Ecto neural progenitor cell (in vitro differentiated cells): Measurements from ENCODE around the gene GLIPR1L2.
"Not testable (repeated sequence)": the region's sequence is repeated elsewhere in the genome, so short reads cannot be mapped to it uniquely, and the experiment has no call there.

Experiments
- DNase-seq: peaks from one replicate; pipeline ENCODE4 v3.0.0-alpha.2; 2018; ENCODE audit warnings: low spot score

The GLIPR1L2 gene

DNA sequence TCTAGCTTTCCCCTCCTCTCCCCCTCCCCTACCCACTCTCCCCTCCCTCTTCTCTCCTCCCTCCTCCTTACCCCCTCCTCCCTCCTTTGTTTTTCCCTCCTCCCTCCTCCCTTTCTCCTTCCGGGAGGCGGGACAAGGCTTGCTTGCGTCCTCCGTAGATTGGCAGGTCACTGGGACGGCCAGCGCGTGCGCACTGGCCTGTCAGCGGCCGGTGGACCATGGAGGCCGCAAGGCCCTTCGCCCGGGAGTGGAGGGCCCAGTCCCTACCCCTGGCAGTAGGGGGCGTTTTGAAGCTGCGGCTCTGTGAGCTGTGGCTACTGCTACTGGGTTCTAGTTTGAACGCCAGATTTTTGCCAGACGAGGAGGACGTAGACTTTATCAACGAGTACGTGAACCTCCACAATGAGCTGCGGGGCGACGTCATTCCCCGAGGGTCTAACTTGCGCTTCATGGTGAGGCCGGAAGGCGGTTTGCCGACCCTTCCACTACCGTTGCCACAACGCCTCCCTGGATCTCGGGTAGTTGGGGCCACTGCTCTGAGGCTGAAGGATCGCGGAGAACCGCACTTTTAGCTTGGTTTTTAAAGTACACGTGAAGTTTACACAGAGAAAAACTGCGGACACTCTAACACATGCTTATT lies at the start of gene GLIPR1L2:
Gene GLIPR1L2, plus strand, starts transcription at position 191 of the 640 bp plus-strand sequence. Its CDS starts 28 bp downstream, at position 219.
- DNase-seq, result peak; percentile 99

- DNase-seq, result no peak
Observed at GRCh38 chr12:75341873-75342272, 49.0 kb upstream of the GLIPR1L2 start.

GRCh38 chr12:75345531-75345930 lies 45.4 kb upstream of the GLIPR1L2 start:
- no peak for DNase-seq

DNA sequence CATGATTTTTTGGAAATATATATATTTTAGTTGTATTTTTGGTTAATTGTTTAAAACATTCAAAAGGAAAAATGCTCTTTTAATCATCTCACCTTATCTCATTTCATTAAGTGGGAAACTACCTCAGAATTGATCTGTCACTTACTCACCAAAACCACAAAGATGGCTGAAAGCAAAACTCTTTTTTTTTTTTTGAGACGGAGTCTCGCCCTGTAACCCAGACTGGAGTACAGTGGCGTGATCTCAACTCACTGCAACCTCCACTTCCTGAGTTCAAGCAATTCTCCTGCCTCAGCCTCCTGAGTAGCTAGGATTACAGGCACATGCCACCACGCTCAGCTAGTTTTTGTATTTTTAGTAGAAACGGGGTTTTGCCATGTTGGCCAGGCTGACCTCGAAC lies 44.7 kb upstream of the GLIPR1L2 start:
- DNase-seq, result not testable (repeated sequence)

DNA sequence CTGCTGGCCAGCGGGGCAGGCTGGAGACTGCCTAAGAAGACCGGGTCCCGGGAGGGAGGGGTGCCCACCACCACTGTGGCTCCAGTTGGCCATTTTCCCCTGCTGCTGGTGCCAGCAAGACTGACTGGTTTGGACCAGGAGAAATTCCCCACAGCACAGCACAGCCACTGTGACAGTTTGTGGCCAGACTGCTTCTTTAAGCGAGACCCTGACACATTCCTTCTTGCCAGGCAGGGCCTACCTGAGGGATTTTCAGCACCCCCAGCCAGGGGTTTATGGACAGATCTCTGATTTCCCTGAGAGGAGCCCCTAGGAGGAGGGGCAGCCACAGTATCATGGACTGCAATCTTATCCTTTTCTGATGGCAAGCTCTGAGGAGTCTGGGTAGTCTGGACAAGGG lies 40.9 kb upstream of the GLIPR1L2 start:
- DNase-seq, result no peak

GRCh38 chr12:75350413-75350812 lies 40.5 kb upstream of the GLIPR1L2 start:
- no peak for DNase-seq

DNA sequence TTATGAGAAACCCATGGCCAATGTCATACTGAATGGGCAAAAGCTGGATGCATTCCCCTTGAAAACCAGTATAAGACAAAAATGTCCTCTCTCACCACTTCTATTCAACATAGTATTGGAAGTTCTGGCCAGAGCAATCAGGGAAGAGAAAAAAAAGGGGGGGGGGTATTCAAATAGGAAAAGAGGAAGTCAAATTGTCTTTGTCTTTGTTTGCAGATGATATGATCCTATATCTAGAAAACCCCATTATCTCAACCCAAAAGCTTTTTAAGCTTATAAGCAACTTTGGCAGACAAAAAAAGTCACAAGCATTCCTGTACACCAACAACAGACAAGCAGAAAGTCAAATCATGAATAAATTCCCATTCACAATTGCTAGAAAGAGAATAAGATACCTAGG lies 36.9 kb upstream of the GLIPR1L2 start:
- DNase-seq, result no peak

- no peak for DNase-seq
Observed at GRCh38 chr12:75360920-75361319, 30.0 kb upstream of the GLIPR1L2 start.

GRCh38 chr12:75361408-75361807 lies 29.5 kb upstream of the GLIPR1L2 start:
- no peak for DNase-seq

GRCh38 chr12:75364919-75365318 lies 26.0 kb upstream of the GLIPR1L2 start:
- DNase-seq, result no peak

DNA sequence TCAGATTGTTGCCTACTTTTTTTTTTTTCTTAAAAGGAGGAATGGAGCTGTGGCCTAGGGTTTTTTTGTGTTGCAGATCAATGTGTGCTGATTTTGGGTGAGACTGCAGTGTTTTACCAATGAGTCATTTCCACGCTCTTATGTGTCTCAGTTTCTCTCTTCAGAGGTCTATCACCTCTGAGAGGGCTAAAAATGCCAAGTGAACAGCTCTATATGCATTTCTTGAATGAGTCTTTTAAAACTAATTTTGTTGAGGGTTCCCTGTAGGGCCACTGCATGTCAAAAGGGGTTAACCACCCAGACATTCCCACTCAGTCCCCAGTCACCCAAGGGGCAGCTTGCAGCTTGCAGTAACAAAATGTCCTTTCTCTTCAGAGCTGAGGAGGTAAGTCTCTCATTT lies 24.3 kb upstream of the GLIPR1L2 start:
- DNase-seq, result no peak

DNA sequence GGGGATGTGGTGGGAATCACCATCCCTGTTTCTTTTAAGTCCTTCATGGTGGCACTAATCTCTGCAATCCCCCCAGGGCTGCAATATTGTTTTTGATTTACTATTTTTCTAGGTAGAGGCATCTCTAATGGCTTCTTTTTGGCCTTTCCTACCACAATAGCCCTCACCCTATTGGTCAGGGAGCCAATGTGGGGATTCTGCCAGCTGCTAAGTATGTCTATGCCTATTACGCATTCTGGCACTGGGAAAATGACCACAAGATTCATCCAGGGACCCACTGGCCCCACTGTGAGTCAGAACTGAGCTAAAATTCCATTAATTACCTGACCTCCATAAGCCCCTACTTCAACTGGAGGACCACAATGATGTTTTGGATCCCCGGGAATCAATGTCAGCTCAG lies 15.9 kb upstream of the GLIPR1L2 start:
- DNase-seq, result no peak

- DNase-seq, result no peak
Observed at GRCh38 chr12:75378354-75378753, 12.5 kb upstream of the GLIPR1L2 start.

DNA sequence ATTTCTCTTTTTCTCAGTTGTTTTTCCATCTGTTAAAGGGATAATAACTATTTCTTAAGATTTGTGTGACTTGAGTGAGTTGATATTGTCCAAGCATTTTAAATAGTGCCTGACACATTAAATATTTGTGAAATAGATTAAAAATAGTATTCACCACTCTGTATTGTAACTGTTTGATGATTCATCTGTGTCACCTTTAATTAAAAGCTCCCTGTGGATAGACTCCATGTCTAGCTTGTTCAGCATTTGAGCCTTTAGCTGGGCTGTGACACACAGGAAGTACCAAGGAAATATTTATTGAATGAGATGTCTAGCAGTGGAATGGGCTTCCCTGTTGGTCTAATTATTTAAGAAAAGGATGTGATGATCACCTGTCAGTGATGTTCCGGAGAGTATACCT lies 1.8 kb upstream of the GLIPR1L2 start:
- DNase-seq, result no peak

DNA sequence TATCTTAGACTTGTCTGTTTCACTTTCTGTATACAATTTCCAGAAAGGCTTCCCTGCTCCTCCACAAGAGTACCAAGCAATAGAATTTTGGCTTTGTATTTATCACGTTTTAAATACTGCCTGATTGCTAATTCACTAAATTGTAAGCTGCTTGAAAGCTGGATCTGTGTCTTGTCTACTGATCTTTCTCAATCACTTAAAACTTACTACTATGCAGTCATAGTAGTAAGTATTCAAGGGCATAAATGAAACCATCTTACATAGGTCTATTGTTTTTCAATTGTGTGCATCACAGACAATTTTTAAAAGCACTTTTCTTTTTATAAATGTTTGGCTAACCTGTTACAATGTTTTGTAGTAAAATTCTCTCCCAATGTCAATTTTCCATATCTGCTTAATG lies 1.2 kb upstream of the GLIPR1L2 start:
- DNase-seq, result no peak

- DNase-seq, result no peak
Observed at GRCh38 chr12:75390156-75390898, 562 bp upstream of the GLIPR1L2 start.

- DNase-seq, result no peak
Observed at GRCh38 chr12:75404231-75404630, 13.3 kb downstream of the GLIPR1L2 start.

DNA sequence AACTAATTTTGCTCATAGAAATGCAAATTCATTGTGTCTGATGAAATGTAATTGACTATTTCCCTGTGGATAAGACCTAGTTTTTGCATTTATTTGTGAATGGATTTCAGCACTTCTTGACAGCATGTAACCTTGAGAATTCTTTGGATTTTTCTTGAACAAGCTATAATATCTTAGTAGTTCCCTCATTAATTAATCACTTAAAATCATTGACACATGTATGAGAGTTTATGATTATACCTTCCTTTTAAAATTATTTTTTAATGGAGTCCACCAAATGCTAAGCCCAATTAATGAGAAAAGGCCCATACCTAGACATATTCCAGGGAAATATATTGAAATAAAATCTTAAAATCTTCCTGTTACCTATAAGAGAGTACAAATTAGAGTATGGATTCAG lies 16.8 kb downstream of the GLIPR1L2 start:
- no peak for DNase-seq

DNA sequence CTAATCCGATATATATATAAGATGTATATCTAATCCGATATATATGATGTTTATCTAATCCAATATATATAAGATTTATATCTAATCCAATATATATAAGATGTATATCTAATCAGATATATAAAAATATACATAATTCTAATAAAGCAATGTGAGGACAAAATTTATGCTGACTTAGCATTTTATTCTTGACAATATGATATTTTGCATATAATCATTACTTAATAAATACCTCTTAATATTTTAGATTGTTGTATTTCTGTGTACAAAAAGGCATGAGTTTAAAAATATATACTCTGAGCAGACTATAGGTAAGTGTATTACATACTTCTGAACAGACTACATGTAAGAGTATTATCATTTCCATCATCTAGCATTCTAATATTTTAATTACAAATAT lies 18.9 kb downstream of the GLIPR1L2 start:
- DNase-seq, result no peak

DNA sequence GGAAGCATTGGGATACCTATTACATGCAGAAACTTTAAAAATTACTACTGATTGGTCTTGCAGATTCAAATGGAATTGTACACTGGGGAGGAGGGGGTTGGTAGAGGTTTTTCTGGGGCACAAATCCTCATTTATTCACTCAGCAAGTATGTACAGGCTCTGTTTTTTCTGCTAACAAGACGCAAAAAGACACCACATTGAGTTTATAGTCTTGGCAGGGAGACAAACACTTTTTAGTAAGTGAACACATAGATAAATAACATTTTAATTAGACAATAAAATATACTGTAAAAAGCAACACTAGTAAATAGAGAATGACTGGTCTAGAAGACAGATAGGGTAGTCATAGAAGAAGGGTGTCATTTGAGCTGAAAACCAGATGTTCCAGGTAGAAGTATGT lies 23.8 kb downstream of the GLIPR1L2 start:
- DNase-seq, result no peak

GRCh38 chr12:75419841-75420240 lies 29.0 kb downstream of the GLIPR1L2 start:
- no peak for DNase-seq

GRCh38 chr12:75427491-75427890 lies 36.6 kb downstream of the GLIPR1L2 start:
- DNase-seq, result no peak

GRCh38 chr12:75428767-75429166 lies 37.9 kb downstream of the GLIPR1L2 start:
- no peak for DNase-seq

DNA sequence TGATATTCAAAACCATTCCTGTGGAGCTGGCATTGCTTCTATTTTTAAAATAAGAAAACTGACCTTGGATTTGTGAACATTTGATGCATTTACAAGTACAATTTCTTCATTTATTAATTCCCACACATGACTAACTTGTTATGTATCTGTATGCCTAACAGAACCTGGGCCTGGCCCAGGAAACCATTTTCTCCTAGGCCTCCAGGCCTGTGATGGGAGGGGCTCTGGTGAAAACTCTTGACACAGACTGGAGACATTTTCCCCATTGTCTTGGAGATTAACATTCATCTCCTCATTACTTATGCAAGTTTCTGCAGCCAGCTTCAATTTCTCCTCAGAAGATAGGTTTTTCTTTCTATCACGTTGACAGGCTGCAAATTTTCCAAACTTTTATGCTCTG lies 42.0 kb downstream of the GLIPR1L2 start:
- no peak for DNase-seq
